Central memory CD8-positive, alpha-beta T cell (primary cell): Measurements from ENCODE around the gene SEC14L2.

Experiments used
- ATAC-seq: fragments of 150-1000 bp; cut with Tn5 transposase; replicated peaks from 2 replicates; pipeline ENCODE4 v1.10.0; 2022; ENCODE audit warnings: mild to moderate bottlenecking, moderate FRiP score, moderate number of reproducible peaks; ENCODE audit not compliant: poor library complexity, severe bottlenecking; ENCODE audit errors: extremely low read depth
- DNase-seq, 2 donors: peaks; one replicate each; pipeline ENCODE4 v3.0.0; 2021; ENCODE audit warnings: low spot score in 2 of 2
- H3K27ac Mint-ChIP-seq: one replicate; pipeline ENCODE4 v1.8.0; 2022; ENCODE audit warnings: low read depth, mild to moderate bottlenecking, moderate library complexity, mixed read lengths
- H3K27me3 Mint-ChIP-seq: one replicate; pipeline ENCODE4 v1.8.0; 2022; ENCODE audit warnings: mixed read lengths
- H3K36me3 Mint-ChIP-seq: one replicate; pipeline ENCODE4 v1.8.0; 2022; ENCODE audit warnings: mild to moderate bottlenecking, moderate library complexity, mixed read lengths; ENCODE audit not compliant: insufficient read depth
- H3K4me1 Mint-ChIP-seq: one replicate; pipeline ENCODE4 v1.8.0; 2022; ENCODE audit warnings: mixed read lengths
- H3K4me3 Mint-ChIP-seq: one replicate; pipeline ENCODE4 v1.8.0; 2022; ENCODE audit warnings: mild to moderate bottlenecking, moderate library complexity, mixed read lengths
- H3K9me3 Mint-ChIP-seq: one replicate; pipeline ENCODE4 v1.8.0; 2022; ENCODE audit warnings: mixed read lengths

Gene SEC14L2

DNA sequence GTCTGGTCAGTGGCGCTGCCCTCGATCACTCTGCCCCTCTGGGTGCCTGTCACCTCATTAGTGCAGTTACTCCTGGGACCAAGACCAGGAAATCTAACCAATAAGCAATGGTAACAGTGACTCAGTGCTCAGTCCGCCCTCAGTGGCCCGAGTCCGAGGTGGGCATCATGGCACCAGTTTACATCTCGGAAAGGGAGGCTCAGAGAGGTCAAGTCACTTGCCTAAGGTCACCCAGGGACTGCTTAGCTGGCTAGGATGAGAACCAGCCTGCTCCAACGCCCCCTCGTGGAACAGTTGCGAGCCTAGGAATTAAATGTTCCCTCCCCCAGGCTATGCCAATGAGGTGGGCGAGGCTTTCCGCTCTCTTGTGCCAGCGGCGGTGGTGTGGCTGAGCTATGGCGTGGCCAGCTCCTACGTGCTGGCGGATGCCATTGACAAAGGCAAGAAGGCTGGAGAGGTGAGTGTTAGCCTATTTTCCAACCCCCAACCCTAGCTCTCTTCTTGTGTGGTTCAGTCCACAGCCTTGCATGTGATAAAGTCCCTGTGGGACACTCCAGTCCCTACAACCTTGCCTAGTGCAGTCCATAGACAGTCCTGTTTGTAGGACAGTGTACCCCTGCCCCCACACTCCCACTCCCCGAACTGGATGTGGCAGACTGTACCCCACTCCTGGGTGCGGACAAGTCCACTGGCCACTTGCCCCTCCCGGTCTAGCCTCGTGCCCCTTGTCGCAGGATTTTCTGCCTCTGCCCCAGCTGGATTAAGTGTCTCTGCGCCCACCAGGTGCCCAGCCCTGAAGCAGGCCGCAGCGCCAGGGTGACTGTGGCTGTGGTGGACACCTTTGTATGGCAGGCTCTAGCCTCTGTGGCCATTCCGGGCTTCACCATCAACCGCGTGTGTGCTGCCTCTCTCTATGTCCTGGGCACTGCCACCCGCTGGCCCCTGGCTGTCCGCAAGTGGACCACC lies 29.9 kb downstream of the SEC14L2 start:
- Mint-ChIP-seq H3K27me3 (no peaks in the 10 kb centered on the region), H3K36me3 (peaks cover 19% of the 10 kb centered on the region), H3K4me1 (peaks cover 51% of the 10 kb centered on the region), H3K4me3 (peak overlapping the region; percentile 89), H3K9me3 (no peaks in the 10 kb centered on the region), H3K27ac (peak overlapping the region; percentile 97)
- ATAC-seq (peak; percentile 47), DNase-seq (peak; percentile 82 to 85)

DNA sequence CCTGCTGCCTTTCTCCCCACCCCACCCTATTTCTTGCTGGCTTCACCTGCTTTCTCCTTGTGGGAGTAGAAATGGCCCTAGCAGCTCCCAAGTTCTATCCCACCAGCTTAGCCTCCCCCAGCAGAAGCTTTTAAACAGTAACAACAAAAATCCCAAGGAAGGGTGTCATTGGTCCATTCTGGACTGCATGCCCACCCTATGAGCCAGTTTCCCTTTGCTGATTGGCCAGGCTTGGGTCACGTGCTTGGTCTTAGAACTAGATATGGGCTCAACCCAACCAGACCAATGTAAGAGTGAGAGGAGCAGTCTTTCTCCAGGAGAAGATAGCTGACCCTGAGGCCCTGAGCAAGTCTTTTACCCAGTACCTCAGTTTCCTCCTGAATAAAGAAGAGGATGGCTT lies 31.1 kb downstream of the SEC14L2 start:
- Mint-ChIP-seq H3K4me3 (peak overlapping the region; percentile 16), H3K9me3 (no peaks in the 10 kb centered on the region), H3K4me1 (peaks cover 39% of the 10 kb centered on the region), H3K27ac (no peak overlapping the region), H3K36me3 (peaks cover 19% of the 10 kb centered on the region), H3K27me3 (no peaks in the 10 kb centered on the region)
- DNase-seq = no peak
- no peak for ATAC-seq

DNA sequence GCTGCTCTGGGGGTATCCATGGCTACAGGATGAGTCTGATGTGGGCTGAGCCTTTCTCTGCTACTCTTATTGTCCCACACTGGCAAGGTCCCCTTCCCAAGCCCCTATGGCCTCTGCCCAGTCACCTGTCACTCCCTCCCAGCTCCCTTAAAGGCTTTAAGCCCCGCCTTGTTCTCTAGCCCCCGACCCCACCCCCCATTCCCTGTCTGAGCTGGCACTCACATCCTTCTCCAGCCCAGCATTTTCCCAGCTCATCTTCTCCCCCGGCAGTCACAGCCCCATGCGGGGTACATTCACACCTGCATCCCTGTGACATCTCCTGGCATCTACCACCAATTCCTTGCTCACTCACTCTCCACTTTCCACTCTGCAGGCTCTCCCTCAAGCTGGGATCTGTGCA lies 33.1 kb downstream of the SEC14L2 start:
- Mint-ChIP-seq H3K4me3 (no peak overlapping the region), H3K4me1 (peaks cover 29% of the 10 kb centered on the region), H3K27me3 (no peaks in the 10 kb centered on the region), H3K36me3 (peaks cover 11% of the 10 kb centered on the region), H3K9me3 (no peaks in the 10 kb centered on the region), H3K27ac (peak overlapping the region; percentile 4)
- no peak for DNase-seq
- ATAC-seq = no peak

DNA sequence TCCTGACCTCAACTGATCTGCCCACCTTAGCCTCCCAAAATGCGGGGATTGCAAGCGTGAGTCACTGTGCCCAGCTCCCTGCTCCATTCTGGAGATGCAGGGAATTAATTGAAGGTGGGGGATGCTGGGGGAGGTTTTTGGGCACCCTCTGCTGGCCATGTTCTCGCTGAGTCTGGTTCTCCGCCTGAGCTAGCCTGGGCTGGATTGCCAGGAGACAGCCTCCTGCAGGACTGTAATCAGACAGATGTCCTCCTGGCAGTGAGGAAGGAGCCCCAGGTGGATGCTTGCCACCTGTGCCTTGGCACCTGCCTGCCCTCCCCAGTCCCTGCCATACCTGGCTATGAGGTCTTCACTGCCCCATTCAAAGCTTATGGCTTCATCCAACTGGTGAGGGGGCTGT lies 34.1 kb downstream of the SEC14L2 start:
- no peaks in the 10 kb centered on the region for H3K9me3 Mint-ChIP-seq
- no peak for ATAC-seq
- no peaks in the 10 kb centered on the region for H3K27me3 Mint-ChIP-seq
- DNase-seq = no peak
- peaks cover 29% of the 10 kb centered on the region for H3K4me1 Mint-ChIP-seq
- no peak overlapping the region for H3K27ac Mint-ChIP-seq
- H3K4me3 Mint-ChIP-seq = no peak overlapping the region
- peaks cover 12% of the 10 kb centered on the region for H3K36me3 Mint-ChIP-seq

DNA sequence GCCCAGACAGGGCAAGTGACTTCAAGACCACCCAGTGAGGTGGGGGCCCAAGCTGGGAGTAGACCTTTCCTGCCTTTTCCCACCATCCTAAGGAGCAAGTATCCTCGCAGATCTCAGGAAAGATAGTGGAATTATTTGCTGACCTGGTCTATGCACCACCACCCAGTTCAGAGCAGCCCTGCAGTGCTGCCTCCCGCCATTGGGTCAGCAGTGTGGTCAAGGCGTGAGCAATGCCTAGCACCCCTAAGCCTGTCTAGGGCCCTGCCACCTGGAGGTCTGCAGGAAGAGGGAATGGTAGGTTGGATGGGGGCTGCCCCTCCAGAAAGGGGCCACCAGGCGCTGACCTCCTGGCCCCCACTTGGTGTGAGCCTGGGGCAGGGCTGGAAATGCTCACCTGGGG lies 35.3 kb downstream of the SEC14L2 start:
- Mint-ChIP-seq H3K4me1 (peaks cover 20% of the 10 kb centered on the region), H3K27ac (no peak overlapping the region), H3K36me3 (peaks cover 15% of the 10 kb centered on the region), H3K4me3 (no peak overlapping the region), H3K27me3 (no peaks in the 10 kb centered on the region), H3K9me3 (no peaks in the 10 kb centered on the region)
- DNase-seq = no peak
- ATAC-seq = no peak

DNA sequence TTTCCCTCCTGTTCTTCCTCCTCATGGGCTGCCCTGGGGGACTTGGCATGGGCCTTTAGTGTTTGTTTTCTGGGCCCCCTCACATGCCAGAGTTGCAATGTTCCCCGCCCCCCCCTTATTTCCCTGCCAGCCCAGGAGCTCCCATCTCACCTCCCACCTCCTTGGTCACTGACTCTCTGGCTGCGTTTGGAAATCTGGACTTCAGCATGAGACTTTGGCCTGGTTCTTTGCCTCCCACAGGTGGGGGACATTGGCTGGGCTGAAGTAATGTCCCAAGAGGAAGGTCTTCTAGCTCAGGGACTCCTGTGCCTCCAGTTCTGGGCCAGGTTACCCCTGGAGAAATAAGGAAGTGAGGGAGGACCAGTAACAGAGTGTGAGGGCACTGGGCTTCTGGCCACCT lies 35.7 kb downstream of the SEC14L2 start:
- ATAC-seq (no peak), DNase-seq (no peak)
- Mint-ChIP-seq H3K27ac (no peak overlapping the region), H3K4me3 (no peak overlapping the region), H3K36me3 (peaks cover 15% of the 10 kb centered on the region), H3K27me3 (no peaks in the 10 kb centered on the region), H3K4me1 (peaks cover 18% of the 10 kb centered on the region), H3K9me3 (no peaks in the 10 kb centered on the region)

DNA sequence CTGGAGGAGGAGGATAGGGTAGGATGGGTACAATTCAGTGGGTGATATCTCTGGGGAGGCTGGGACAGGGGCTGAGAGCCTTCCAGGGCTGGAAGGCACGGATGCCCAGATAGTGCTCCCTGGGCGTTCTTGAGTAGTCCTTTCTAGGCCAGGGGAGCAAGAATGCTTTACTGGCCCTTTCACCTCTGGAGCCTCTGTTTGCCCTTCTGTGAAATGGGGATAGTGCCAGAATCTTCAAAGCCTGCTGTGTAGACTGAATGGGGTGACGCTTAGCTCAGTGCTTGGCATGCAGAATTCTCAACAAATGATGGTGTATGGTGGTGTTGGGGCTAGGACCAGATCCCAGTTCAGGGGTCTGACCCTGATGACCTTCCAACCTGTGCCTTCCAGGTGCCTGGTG lies 36.4 kb downstream of the SEC14L2 start:
- H3K27ac Mint-ChIP-seq = no peak overlapping the region
- ATAC-seq = no peak

DNA sequence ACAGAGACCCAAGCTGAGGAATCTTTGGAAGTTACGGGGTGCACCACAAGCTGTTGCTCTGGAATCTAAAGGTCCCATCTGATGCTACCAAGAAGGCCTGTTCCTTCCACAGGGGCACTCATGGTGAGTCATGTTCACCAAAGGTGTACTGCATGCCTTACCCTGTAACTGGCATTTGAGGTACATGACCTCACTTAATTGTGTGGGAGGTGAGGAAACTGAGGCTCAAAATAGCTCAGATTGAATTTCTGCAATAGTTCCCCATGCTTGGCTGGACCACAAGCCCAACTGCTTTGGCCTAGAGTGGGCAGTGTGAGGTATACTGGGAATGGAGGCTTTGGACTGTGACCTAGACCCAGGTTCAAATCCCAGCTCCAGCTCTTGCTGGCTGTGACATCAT lies 37.0 kb downstream of the SEC14L2 start:
- H3K36me3 Mint-ChIP-seq = peaks cover 15% of the 10 kb centered on the region
- no peak for DNase-seq
- no peak overlapping the region for H3K4me3 Mint-ChIP-seq
- no peak overlapping the region for H3K27ac Mint-ChIP-seq
- H3K27me3 Mint-ChIP-seq = peaks cover 11% of the 10 kb centered on the region
- H3K4me1 Mint-ChIP-seq = peaks cover 18% of the 10 kb centered on the region
- no peak for ATAC-seq
- H3K9me3 Mint-ChIP-seq = no peaks in the 10 kb centered on the region

More for the DNA sequence above, 36.4 kb downstream of the SEC14L2 start:
- H3K4me1 Mint-ChIP-seq = peaks cover 18% of the 10 kb centered on the region
- peaks cover 5% of the 10 kb centered on the region for H3K27me3 Mint-ChIP-seq
- no peaks in the 10 kb centered on the region for H3K9me3 Mint-ChIP-seq
- no peak for DNase-seq
- no peak overlapping the region for H3K4me3 Mint-ChIP-seq
- peaks cover 17% of the 10 kb centered on the region for H3K36me3 Mint-ChIP-seq

DNA sequence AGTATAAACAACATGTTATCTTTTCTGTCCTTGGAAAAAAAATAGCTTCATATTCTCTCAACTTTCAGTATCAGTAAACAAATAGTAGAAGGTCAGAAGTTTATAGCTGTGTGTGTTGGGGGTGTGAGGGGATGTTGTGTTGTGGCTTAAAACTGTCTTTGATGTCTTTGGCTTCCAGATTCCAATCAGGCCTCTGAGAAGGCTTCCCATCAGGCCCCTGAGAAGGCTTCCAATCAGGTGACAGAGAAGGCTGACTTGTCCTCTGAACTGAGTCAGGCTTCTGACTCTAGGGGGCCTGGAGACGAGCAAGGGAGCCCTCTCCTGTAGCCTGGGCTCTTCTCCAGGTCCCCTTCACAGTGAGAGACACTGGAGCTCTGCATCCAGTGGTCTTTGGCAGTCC lies 38.0 kb downstream of the SEC14L2 start:
- no peak for ATAC-seq
- Mint-ChIP-seq H3K4me3 (peak overlapping the region; percentile 55), H3K36me3 (peaks cover 15% of the 10 kb centered on the region), H3K9me3 (no peaks in the 10 kb centered on the region), H3K27me3 (peaks cover 21% of the 10 kb centered on the region), H3K4me1 (peaks cover 18% of the 10 kb centered on the region), H3K27ac (peak overlapping the region; percentile 96)
- DNase-seq = no peak

DNA sequence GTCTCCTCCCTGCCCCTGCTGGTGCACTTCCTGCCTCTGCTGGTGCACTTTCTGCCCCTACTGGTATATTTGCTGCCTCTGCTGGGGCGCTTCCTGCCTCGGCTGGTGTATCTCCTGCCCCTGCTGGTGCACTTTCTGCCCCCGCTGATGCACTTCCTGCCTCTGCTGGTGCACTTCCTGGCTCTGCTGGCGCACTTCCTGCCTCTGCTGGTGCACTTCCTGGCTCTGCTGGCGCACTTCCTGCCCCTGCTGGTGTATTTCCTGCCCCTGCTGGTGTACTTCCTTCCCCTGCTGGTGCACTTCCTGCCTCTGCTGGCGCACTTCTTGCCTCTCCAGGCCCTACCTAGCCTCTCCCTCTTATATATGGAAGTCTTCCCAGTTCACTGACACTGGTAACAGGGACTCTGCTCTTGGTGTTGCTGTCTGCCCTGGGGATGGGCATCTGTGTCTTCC lies 38.9 kb downstream of the SEC14L2 start:
- Mint-ChIP-seq H3K27ac (peak overlapping the region; percentile 96), H3K36me3 (peaks cover 15% of the 10 kb centered on the region), H3K4me1 (peaks cover 18% of the 10 kb centered on the region), H3K4me3 (peak overlapping the region; percentile 55), H3K27me3 (peaks cover 30% of the 10 kb centered on the region), H3K9me3 (no peaks in the 10 kb centered on the region)
- DNase-seq (peak; percentile 64 to 94), ATAC-seq (peak; percentile 95)

DNA sequence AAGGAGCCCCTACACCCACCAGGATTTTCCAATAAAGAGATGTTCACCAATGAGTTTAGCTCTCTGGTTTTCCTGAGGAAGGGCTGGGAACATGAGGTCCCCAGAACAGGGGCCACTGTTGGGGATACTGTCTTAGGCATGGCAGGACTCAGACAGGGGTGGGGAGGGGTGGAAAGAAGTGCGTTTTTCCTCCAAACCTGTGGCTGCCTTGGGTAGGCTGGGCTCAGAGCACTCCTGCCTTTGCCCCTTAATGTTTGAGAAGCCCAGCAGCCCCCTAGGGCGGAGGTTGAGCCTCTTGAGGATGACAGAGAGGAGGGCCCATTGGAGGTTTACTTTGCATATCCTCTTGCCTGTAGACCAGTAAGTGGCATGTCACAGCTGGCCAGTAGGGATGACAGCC lies 39.4 kb downstream of the SEC14L2 start:
- Mint-ChIP-seq H3K4me1 (peaks cover 18% of the 10 kb centered on the region), H3K27ac (peak overlapping the region; percentile 96), H3K9me3 (no peaks in the 10 kb centered on the region), H3K36me3 (peaks cover 15% of the 10 kb centered on the region), H3K4me3 (peak overlapping the region; percentile 55), H3K27me3 (peaks cover 35% of the 10 kb centered on the region)
- ATAC-seq (no peak), DNase-seq (no peak)

DNA sequence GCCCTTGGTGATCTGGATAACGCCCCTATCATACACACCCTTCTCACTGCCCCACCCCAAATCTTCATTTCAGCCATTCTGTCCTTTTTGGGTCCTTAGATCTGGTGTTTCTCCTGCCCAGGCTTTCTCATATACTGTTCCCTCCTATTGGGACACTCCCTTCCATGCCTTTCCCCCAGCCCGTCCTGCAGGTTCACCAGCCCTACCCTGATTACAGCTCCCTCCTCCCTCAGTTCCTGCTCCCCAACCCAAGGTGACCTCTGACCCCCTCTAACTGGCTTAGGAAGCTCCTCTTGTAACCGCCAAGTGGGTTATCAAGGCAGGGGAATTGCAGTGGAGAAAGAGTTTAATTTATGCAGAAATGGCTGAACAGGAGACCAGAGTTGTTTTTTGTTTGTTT lies 41.7 kb downstream of the SEC14L2 start:
- Mint-ChIP-seq H3K9me3 (no peaks in the 10 kb centered on the region), H3K36me3 (peaks cover 25% of the 10 kb centered on the region), H3K27ac (peak overlapping the region; percentile 3), H3K27me3 (peaks cover 56% of the 10 kb centered on the region), H3K4me3 (no peak overlapping the region), H3K4me1 (peaks cover 35% of the 10 kb centered on the region)
- DNase-seq = no peak
- no peak for ATAC-seq

DNA sequence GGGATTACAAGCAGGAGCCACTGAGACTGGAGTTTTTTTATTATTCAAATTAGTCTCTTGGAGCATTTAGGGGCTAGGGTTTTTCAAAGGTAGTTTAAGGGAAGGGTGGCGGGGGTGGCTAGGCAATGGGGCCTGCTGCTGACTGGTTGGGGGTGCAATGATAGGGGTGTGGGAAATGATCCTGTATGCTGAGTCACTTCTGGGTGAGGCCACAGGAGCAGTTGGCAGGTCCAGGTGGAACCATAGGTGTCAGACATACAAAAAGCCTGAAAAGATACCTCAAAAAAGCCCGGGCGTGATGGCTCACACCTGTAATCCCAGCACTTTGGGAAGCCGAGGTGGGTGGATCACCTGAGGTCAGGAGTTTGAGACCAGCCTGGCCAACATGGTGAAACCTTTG lies 42.4 kb downstream of the SEC14L2 start:
- Mint-ChIP-seq H3K9me3 (no peaks in the 10 kb centered on the region), H3K36me3 (peaks cover 26% of the 10 kb centered on the region), H3K4me3 (no peak overlapping the region), H3K4me1 (peaks cover 35% of the 10 kb centered on the region), H3K27ac (no peak overlapping the region), H3K27me3 (peaks cover 57% of the 10 kb centered on the region)
- no peak for ATAC-seq
- no peak for DNase-seq
